HepG2 (cell line): ENCODE measurements around the gene PKIB.

Experiments
- CBX2 ChIP-seq, 2 experiments: fragments of 200-600 bp in 1 of 2; sonication (generic); formaldehyde crosslinking in 1 of 2; IDR thresholded peaks; 2 replicates each; pipeline versions ENCODE4 v1.7.0 to v1.8.1; 2018 to 2022; ENCODE audit warnings: low read depth in 2 of 2, low read length in 1 of 2, mild to moderate bottlenecking in 1 of 2, missing genetic modification reagents in 1 of 2
- CTCF ChIP-seq: sonication (generic); formaldehyde crosslinking; IDR thresholded peaks from 2 replicates; pipeline ENCODE4 v1.5.0; 2020; ENCODE audit warnings: mild to moderate bottlenecking, missing genetic modification reagents, moderate library complexity
- FOSL1 ChIP-seq: sonication (generic); formaldehyde crosslinking; IDR thresholded peaks from 2 replicates; pipeline ENCODE4 v1.9.0; 2021; ENCODE audit warnings: missing genetic modification reagents, borderline replicate concordance
- HMGA1 ChIP-seq: sonication (generic); formaldehyde crosslinking; conservative IDR thresholded peaks from 2 replicates; pipeline ENCODE4 v1.4.0; 2020; ENCODE audit warnings: missing genetic modification reagents
- HNRNPLL ChIP-seq: fragments of 200-400 bp; formaldehyde crosslinking; IDR thresholded peaks from 2 replicates; pipeline ENCODE4 v1.6.1; 2017; ENCODE audit warnings: mild to moderate bottlenecking, low read depth, low read length; ENCODE audit not compliant: poor library complexity, severe bottlenecking
- KDM1A ChIP-seq: IDR thresholded peaks from 2 replicates; pipeline ENCODE4 v1.6.1; 2016; ENCODE audit warnings: missing compliant biosample characterization
- MED8 ChIP-seq: sonication (generic); formaldehyde crosslinking; IDR thresholded peaks from 2 replicates; pipeline ENCODE4 v1.8.1; 2023; ENCODE audit warnings: mild to moderate bottlenecking, missing genetic modification reagents; ENCODE audit not compliant: insufficient replicate concordance
- NFYB ChIP-seq: sonication (generic); formaldehyde crosslinking; IDR thresholded peaks from 2 replicates; pipeline ENCODE4 v1.4.0; 2020; ENCODE audit warnings: missing genetic modification reagents
- PCBP1 ChIP-seq: fragments of 200-400 bp; formaldehyde crosslinking; IDR thresholded peaks from 2 replicates; pipeline ENCODE4 v1.6.1; 2017; ENCODE audit warnings: mild to moderate bottlenecking, low read depth, low read length, borderline replicate concordance
- SOX13 ChIP-seq, 3 experiments: fragments of 450-650 bp in 1 of 3; sonication (generic) in 1 of 3; formaldehyde crosslinking in 1 of 3; IDR thresholded peaks in 2 of 3; conservative IDR thresholded peaks in 1 of 3; 2 replicates each; pipeline versions ENCODE4 v1.5.0 to v1.6.1; 2016 to 2020; ENCODE audit warnings: antibody characterized with exemption in 1 of 3, mild to moderate bottlenecking in 1 of 3, missing compliant biosample characterization in 1 of 3, missing genetic modification reagents in 1 of 3, moderate library complexity in 1 of 3
- TEAD2 ChIP-seq: sonication (generic); formaldehyde crosslinking; IDR thresholded peaks from 2 replicates; pipeline ENCODE4 v1.9.0; 2021; ENCODE audit warnings: missing genetic modification reagents
- ZNF605 ChIP-seq: sonication (generic); formaldehyde crosslinking; IDR thresholded peaks from 2 replicates; pipeline ENCODE4 v1.8.0; 2022; ENCODE audit warnings: mild to moderate bottlenecking, missing genetic modification reagents

GRCh38 chr6:122567034-122567433, 43.2 kb upstream of the PKIB start:
- TF ChIP-seq CBX2 (IDR thresholded peaks at IDR 0.05; ENCODE audit: low read depth, low read length): no peak
- TF ChIP-seq CBX2 (CRISPR knock-in tag; IDR thresholded peaks at IDR 0.05; ENCODE audit: low read depth): no peak
- no peak for TF ChIP-seq TEAD2
- no peak for TF ChIP-seq FOSL1 (CRISPR knock-in tag)
- TF ChIP-seq HMGA1: no peak
- TF ChIP-seq ZNF605: no peak
- TF ChIP-seq KDM1A: no peak
- no peak for TF ChIP-seq NFYB
- no peak for TF ChIP-seq CTCF
- TF ChIP-seq HNRNPLL: no peak
- TF ChIP-seq MED8 (CRISPR knock-in tag): no peak
- TF ChIP-seq PCBP1: no peak
- TF ChIP-seq SOX13 (IDR thresholded peaks at IDR 0.05): no peak
- no peak for TF ChIP-seq SOX13 (CRISPR knock-in tag; conservative IDR thresholded peaks at IDR 0.05 in 1 of 2, IDR thresholded peaks at IDR 0.05 in 1 of 2)
